Testis (tissue), 2 donors: Measurements from ENCODE around the gene UMPS.

Source experiments
- CTCF ChIP-seq, 3 experiments: fragments of 450-650 bp in 2 of 3; fragments of 200-600 bp in 1 of 3; sonication (generic) in 1 of 3; IDR thresholded peaks; one replicate each; pipeline ENCODE4 v1.5.1; 2016 to 2019; ENCODE audit warnings: antibody characterized with exemption in 3 of 3, mild to moderate bottlenecking in 2 of 3, moderate library complexity in 1 of 3
- POLR2A ChIP-seq: fragments of 450-650 bp; IDR thresholded peaks from one replicate; pipeline ENCODE4 v1.6.1; 2017; ENCODE audit warnings: antibody characterized with exemption, mild to moderate bottlenecking, moderate library complexity

- TF ChIP-seq POLR2A (no peak), CTCF (IDR thresholded peaks at IDR 0.05) (no peak)
These were observed at the start of gene UMPS for GRCh38 chr3:124730129-124730940.
